H1 (cell line): Measurements from ENCODE around the gene TCERG1.

ENCODE experiments used
- BRCA1 ChIP-seq: IDR thresholded peaks from 2 replicates; pipeline ENCODE4 v1.6.1; 2012; ENCODE audit warnings: low read depth, low read length, improper control_type of control experiment
- EP300 ChIP-seq, 2 experiments: IDR thresholded peaks; 1 replicate in 1 of 2; 2 replicates in 1 of 2; pipeline ENCODE4 v1.6.1; 2011 to 2012; ENCODE audit warnings: low read depth in 2 of 2, low read length in 2 of 2, mild to moderate bottlenecking in 2 of 2, borderline replicate concordance in 1 of 2, inconsistent platforms in 1 of 2, moderate library complexity in 1 of 2
- FOSL1 ChIP-seq: IDR thresholded peaks from 2 replicates; pipeline ENCODE4 v1.6.1; 2011; ENCODE audit warnings: mild to moderate bottlenecking, low read depth, low read length, moderate library complexity; ENCODE audit not compliant: insufficient read depth
- HDAC6 ChIP-seq: IDR thresholded peaks from one replicate; pipeline ENCODE4 v1.7.1; 2012; ENCODE audit warnings: low read depth, mild to moderate bottlenecking, inconsistent platforms, low read length, moderate library complexity
- POLR2A ChIP-seq, 2 experiments: IDR thresholded peaks; 1 replicate in 1 of 2; 2 replicates in 1 of 2; pipeline ENCODE4 v1.6.1; 2011; ENCODE audit warnings: low read depth in 2 of 2, low read length in 2 of 2, mild to moderate bottlenecking in 2 of 2; ENCODE audit errors: control extremely low read depth in 1 of 2
- POLR2AphosphoS5 ChIP-seq: IDR thresholded peaks from 2 replicates; pipeline ENCODE4 v1.6.1; 2011; ENCODE audit warnings: low read depth, low read length
- SUZ12 ChIP-seq: fragments of 200-600 bp; sonication (generic); IDR thresholded peaks from 2 replicates; pipeline ENCODE4 v1.6.1; 2012; ENCODE audit warnings: mild to moderate bottlenecking, inconsistent platforms, low read length, moderate library complexity, mixed read lengths
- YY1 ChIP-seq: IDR thresholded peaks from 2 replicates; pipeline ENCODE4 v1.6.1; 2011; ENCODE audit warnings: low read depth, mild to moderate bottlenecking, low read length
- ZNF274 ChIP-seq: IDR thresholded peaks from 2 replicates; pipeline ENCODE4 v1.7.0; 2012; ENCODE audit warnings: low read length, borderline replicate concordance; ENCODE audit errors: extremely low read depth
- TF ChIP-seq, protein P1 (sequence below), 3 experiments: IDR thresholded peaks; 1 replicate in 2 of 3; 2 replicates in 1 of 3; pipeline versions ENCODE4 v1.5.1 to v1.6.1; 2011; ENCODE audit warnings: low read length in 3 of 3, mild to moderate bottlenecking in 3 of 3, inconsistent platforms in 2 of 3, low read depth in 1 of 3, moderate library complexity in 1 of 3; ENCODE audit not compliant: insufficient read depth in 1 of 3; ENCODE audit errors: control extremely low read depth in 1 of 3

GRCh38 chr5:146451411-146451810 lies 4.3 kb downstream of the TCERG1 start:
- TF ChIP-seq, protein P1, sequence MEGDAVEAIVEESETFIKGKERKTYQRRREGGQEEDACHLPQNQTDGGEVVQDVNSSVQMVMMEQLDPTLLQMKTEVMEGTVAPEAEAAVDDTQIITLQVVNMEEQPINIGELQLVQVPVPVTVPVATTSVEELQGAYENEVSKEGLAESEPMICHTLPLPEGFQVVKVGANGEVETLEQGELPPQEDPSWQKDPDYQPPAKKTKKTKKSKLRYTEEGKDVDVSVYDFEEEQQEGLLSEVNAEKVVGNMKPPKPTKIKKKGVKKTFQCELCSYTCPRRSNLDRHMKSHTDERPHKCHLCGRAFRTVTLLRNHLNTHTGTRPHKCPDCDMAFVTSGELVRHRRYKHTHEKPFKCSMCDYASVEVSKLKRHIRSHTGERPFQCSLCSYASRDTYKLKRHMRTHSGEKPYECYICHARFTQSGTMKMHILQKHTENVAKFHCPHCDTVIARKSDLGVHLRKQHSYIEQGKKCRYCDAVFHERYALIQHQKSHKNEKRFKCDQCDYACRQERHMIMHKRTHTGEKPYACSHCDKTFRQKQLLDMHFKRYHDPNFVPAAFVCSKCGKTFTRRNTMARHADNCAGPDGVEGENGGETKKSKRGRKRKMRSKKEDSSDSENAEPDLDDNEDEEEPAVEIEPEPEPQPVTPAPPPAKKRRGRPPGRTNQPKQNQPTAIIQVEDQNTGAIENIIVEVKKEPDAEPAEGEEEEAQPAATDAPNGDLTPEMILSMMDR (IDR thresholded peaks at IDR 0.05; ENCODE audit: control extremely low read depth in 1 of 3, insufficient read depth in 1 of 3, low read depth in 1 of 3, low read length in 3 of 3) = peak; percentile 19 to 41 (median 37); a peak in 3 of 4 replicates
- TF ChIP-seq ZNF274 (no peak), POLR2AphosphoS5 (no peak), YY1 (no peak), HDAC6 (no peak), POLR2A (IDR thresholded peaks at IDR 0.05; ENCODE audit: control extremely low read depth in 1 of 2, low read depth in 2 of 2, low read length in 2 of 2) (no peak), FOSL1 (no peak), SUZ12 (no peak), BRCA1 (no peak), EP300 (IDR thresholded peaks at IDR 0.05; ENCODE audit: borderline replicate concordance in 1 of 2, low read depth in 2 of 2, low read length in 2 of 2) (no peak)
